GM19438 (cell line): Measurements from ENCODE around the gene SYCP2L.
"Not testable (repeated sequence)": the region's sequence is repeated elsewhere in the genome, so short reads cannot be mapped to it uniquely, and the experiment has no call there.

ENCODE experiments used
- ATAC-seq: cut with Tn5 transposase; IDR thresholded peaks from one replicate; pipeline ENCODE4 v1.9.1; 2021; ENCODE audit warnings: low read depth; ENCODE audit not compliant: unreplicated experiment

SYCP2L gene

GRCh38 chr6:10886691-10887502 is at the start of gene SYCP2L:
Gene SYCP2L (plus strand): TSS chr6:10887052. CDS start chr6:10887127, 75 bp downstream.
- ATAC-seq, result peak; percentile 76

GRCh38 chr6:10837622-10837994 is 49.2 kb upstream of the SYCP2L start:
- ATAC-seq, result peak; percentile 11

DNA sequence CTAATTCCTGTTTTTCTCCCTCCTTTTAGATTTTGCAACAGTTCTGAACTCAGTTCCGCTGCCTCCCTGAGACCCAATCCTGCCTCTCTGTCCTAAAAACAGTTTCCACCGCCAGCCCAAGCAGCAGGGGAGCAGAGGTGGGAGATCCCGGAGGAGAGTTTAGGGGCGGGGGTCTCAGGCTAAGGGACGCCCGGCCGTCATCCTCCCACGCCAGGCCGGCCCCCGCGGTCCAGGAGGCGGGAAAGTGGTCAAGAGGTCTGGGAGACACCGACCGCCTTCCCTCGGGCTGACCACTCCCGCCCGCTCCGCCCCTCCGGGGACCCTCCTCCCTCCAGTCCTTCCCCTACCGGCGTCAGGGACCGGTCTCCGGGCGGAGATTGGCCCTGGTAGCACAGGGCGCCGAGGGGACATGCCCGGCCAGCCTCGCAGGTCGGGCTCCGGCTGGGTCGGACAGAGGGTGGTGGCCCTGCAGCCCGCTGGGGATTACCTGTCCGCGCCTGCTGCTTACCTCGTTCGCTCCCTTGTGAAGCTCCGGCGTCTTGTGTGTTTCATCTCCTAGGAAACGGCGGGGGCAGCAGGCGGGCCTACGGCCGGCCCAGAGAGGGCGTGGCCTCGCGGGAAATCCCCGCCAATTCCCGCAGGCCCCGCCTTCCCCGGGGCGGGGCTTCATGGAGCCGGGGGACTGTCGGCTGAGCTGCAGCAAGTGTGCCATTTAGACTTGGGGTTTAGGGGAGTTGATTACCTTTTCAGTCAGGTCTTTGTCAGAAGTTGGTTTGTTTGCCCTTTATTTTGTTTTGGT is 48.7 kb upstream of the SYCP2L start, which contains the start of gene MAK:
TSS of gene MAK (minus strand) at position 545 of the 799 bp plus-strand sequence. CDS start 7,891 bp downstream, outside the sequence.
- peak; percentile 79 for ATAC-seq

DNA sequence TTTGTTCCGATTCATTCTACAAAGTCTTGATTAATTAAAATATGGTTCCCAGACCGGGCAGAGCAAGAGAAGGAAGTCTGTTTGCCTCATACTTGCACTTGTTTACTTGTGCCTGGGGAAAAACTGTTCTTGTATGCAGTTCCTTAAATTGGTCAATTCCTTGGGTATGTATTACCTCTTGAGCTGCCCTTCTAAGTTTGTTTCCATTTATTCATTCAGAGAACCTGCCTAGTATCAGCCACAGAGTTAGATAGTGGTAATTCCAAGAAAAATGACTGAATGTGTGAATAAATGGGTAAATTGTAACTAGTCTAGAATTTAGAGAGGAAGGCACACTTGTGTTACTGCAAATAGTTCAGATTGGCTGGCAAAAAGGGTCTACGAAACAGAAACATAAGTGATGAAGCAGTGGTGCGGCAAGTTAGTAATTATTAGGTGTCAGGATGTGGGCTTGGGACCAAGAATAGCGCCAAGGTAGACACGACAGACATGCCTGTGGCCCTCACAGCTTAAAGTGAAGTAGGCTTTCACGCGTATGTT is 48.0 kb upstream of the SYCP2L start:
- peak; percentile 55 for ATAC-seq

GRCh38 chr6:10843554-10843953 is 43.3 kb upstream of the SYCP2L start:
- ATAC-seq, result no peak

- ATAC-seq, result no peak
These were observed 39.2 kb upstream of the SYCP2L start for GRCh38 chr6:10847684-10848083.

- no peak for ATAC-seq
These were observed 37.0 kb upstream of the SYCP2L start for GRCh38 chr6:10849901-10850300.

GRCh38 chr6:10850728-10851127 is 36.1 kb upstream of the SYCP2L start:
- ATAC-seq, result no peak

- no peak for ATAC-seq
These were observed 34.4 kb upstream of the SYCP2L start for GRCh38 chr6:10852361-10852960.

DNA sequence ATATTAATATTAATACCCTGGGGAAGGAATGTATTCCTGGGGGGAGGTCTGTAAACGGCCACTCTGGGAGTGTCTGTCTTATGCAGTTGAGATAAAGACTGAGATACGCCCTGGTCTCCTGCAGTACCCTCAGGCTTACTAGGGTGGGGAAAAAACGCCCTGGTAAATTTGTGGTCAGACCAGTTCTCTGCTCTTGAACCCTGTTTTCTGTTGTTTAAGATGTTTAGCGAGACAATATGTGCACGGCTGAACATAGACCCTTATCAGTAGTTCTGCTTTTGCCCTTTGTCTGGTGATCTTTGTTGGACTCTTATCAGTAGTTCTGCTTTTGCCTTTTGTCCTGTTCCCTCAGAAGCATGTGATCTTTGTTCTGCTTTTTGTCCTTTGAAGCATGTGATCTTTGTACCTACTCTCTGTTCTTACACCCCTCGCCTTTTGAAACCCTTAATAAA is 33.0 kb upstream of the SYCP2L start:
- ATAC-seq, result not testable (repeated sequence)

DNA sequence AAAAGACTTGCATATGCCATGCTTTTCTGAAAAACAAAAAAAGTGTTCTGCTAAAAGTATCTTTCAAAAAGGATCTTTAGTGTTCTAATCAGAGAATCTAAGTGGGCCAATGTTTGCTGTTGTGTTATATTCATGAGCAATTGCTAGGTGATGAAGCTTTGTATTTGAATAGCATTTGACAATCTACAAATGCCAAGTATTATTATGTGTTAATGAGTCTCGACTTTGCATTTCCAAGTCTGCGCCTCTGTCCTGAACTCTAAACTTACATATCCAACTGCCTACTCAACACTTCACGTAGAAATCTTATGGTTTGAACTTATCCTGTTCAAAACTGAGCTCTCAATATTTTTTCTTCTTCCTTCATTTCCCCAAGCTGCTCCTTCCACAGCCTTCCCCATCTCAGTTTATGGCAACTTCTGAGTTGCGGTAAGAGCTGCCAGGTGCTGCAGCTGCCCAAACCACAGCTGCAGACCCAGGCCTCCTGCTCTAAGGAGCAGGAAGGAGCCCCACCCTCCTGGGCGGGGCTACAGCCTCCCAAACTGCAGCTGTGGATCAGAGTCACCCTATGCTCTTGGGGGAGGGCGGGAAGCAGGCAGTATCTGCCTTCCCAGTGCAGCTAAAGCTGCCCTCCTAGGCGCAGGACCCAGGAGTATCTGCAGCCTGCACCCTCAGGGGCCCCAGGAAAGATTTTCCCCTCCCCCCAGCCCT is 31.8 kb upstream of the SYCP2L start:
- no peak for ATAC-seq

DNA sequence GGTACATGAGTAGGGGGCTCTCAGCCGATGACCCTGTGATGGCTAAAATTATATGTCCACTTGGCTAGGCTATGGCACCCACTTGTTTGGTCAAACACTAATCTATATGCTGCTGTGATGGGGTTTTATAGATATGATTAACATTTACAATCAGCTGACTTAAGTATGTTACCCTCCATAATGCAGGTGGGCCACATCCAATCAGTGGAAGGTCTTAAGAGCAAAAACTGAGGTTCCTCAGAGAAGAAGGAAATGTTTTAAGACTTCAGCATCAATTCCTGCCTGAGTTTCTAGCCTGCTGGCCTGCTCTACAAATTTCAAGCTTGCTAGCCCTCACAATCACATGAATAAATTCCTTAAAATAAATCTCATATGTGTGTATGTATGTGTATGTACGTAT is 29.6 kb upstream of the SYCP2L start:
- no peak for ATAC-seq

- no peak for ATAC-seq
These were observed 25.8 kb upstream of the SYCP2L start for GRCh38 chr6:10861086-10861485.

DNA sequence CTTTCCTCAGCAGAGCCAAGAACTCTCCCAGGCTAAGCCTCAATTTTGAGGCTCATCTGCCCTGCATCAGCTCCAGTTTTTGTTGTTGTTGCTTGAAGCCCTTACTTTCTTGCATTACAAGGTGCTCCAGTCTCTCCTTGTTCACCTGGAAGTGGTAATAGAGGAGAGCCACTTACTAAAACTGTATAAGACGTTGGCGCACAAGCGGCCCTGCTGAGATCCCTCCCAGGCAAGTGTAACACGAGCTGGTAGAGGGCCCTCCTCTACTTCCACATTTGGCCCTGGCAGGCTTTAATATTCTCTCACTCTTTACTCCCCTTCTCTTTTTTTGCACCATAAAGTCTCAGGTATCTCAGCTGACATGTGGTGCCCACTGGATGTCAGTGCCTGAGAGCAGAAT is 24.5 kb upstream of the SYCP2L start:
- ATAC-seq, result no peak

DNA sequence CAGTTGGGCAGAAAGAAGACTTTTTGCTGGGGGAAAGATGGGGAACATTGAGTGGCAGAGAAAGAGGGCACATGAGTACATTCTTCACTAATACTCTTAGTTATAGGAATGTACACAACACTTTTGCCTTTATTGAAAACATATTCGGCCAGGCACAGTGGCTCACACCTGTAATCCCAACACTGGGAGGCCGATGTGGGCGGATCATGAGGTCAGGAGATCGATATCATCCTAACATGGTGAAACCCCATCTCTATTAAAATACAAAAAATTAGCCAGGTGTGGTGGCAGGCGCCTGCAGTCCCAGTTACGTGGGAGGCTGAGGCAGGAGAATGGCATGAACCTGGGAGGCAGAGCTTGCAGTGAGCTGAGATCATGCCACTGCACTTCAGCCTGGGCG is 23.8 kb upstream of the SYCP2L start:
- not testable (repeated sequence) for ATAC-seq

DNA sequence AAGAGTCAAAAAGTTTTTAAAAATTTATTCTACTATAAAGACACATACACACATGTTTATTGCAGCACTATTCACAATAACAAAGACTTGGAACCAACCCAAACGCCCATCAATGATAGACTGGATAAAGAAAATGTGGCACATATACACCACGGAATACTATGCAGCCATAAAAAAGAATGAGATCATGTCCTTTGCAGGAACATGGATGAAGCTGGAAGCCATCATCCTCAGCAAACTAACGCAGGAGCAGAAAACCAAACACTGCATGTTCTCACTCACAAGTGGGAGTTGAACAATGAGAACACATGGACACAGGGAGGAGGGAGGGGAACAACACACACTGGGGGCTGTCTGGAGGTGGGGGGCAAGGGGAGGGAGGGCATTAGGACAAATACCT is 20.1 kb upstream of the SYCP2L start:
- ATAC-seq, result not testable (repeated sequence)

DNA sequence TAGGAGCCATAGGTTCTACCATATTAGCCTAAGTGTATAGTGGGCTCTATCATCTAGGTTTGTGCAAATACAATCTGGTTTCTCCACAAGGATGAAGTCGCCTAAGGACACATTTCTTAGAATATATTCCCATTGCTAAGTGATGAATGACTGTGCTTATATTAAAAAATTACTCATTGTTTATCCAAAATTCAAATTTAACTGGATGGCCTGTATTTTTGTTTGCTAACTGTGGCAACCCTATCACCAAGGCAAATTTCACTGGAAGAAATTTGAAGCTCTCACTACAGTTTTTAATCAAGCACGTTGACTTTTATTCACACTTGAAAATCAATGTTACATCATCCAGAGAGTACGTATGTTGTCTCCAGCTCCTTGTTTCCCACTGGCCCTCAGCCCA is 18.9 kb upstream of the SYCP2L start:
- ATAC-seq, result no peak

- ATAC-seq, result no peak
These were observed 13.5 kb upstream of the SYCP2L start for GRCh38 chr6:10873374-10873773.

DNA sequence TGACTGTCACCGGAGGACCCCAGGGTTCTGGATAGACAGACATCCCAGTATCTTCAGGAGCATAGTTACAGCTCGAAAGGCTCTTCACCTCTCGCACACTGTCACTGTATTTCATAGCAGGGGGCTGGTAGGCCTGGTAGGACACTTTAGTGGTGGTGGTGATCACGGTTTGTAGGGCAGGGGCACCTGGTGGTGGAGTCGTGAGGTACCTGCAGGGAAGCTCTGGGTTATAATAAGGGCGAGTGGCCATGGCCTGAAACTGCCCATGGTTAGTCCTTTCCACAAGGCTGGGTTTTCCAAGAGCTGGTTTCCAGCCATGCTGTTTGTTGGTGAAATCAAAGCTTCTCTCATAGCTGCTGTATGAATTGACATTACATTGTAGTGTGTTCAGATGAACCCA is 12.6 kb upstream of the SYCP2L start:
- no peak for ATAC-seq

DNA sequence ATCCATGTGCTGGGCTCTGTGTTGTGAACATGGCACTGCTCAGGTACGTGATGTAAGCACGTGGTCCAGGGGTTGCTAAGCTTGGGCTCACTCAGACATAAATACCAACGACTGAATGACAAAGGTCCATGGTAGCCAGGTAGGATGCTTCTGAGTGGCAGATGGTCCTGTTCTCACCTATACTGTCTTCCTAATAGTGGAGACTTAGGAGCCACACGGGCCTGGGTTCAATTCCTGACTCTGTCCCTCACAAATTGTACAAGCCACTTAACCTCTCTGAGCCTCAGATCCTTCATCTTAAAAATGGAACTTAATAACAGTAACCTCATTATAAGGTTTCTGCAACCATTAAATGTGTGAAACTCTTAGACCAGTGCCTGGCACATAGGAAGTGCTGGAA is 11.8 kb upstream of the SYCP2L start:
- no peak for ATAC-seq
